Measurements from ENCODE around the gene ZNF226. TPM values are rescaled to one million over a fixed set of nuclear protein-coding genes. Genes with fewer than 3 reads are reported as not detected.

The ZNF226 gene
- total RNA-seq, 2 experiments from 2014 or later = 14.6 to 17.9 TPM

GRCh38 chr19:44151491-44151890 lies 13.4 kb upstream of the ZNF226 start:
- intact Hi-C loops (cut with micrococcal nuclease; ENCODE audit: unreplicated experiment) = no loop called here
- no peak overlapping the region for H3K27ac ChIP-seq (ENCODE audit: low read depth, low read length, poor library complexity, severe bottlenecking)
- CTCF ChIA-PET (ENCODE audit: unreplicated experiment) = no interaction called here
- no peak overlapping the region for H3K4me2 ChIP-seq (ENCODE audit: low read length)
- H3K4me1 ChIP-seq (ENCODE audit: insufficient read depth, low read length, poor library complexity, severe bottlenecking) = no peaks in the 10 kb centered on the region
- POLR2A ChIA-PET = no interaction called here
- BruUV-seq (replicated peaks) = no TSS peak
- no peaks in the 10 kb centered on the region for H3K36me3 ChIP-seq (ENCODE audit: insufficient read depth, low read length)
- H3K9me3 ChIP-seq (ENCODE audit: low read length) = no peaks in the 10 kb centered on the region
- H4K20me1 ChIP-seq (ENCODE audit: insufficient read depth, low read length) = no peaks in the 10 kb centered on the region
- no peak for DNase-seq (ENCODE audit: low spot score)
- H3K4me3 ChIP-seq (ENCODE audit: low read depth, low read length, poor library complexity, severe bottlenecking) = no peak overlapping the region
- no peak overlapping the region for H2AFZ ChIP-seq (ENCODE audit: low read length)
- no peak for TF ChIP-seq EZH2phosphoT487 (IDR thresholded peaks at IDR 0.05; ENCODE audit: borderline replicate concordance, low read depth, low read length)
- no peak for TF ChIP-seq CTCF (conservative IDR thresholded peaks at IDR 0.05; ENCODE audit: low read length)
- no peaks in the 10 kb centered on the region for H3K9me2 ChIP-seq (ENCODE audit: insufficient read depth, low read length)
- no peaks in the 10 kb centered on the region for H3K79me2 ChIP-seq (ENCODE audit: insufficient read depth, low read depth, low read length)

GRCh38 chr19:44156475-44156874 lies 8.4 kb upstream of the ZNF226 start:
- H3K9me3 ChIP-seq (ENCODE audit: low read length) = no peaks in the 10 kb centered on the region
- intact Hi-C loops (cut with micrococcal nuclease; ENCODE audit: unreplicated experiment) = no loop called here
- no peaks in the 10 kb centered on the region for H3K36me3 ChIP-seq (ENCODE audit: insufficient read depth, low read length)
- CTCF ChIA-PET (ENCODE audit: unreplicated experiment) = no interaction called here
- H3K9me2 ChIP-seq (ENCODE audit: insufficient read depth, low read length) = no peaks in the 10 kb centered on the region
- no peak overlapping the region for H3K27ac ChIP-seq (ENCODE audit: low read depth, low read length, poor library complexity, severe bottlenecking)
- POLR2A ChIA-PET = no interaction called here
- BruUV-seq (replicated peaks) = no TSS peak
- no peak overlapping the region for H3K4me3 ChIP-seq (ENCODE audit: low read depth, low read length, poor library complexity, severe bottlenecking)
- TF ChIP-seq CTCF (conservative IDR thresholded peaks at IDR 0.05; ENCODE audit: low read length) (no peak), EZH2phosphoT487 (IDR thresholded peaks at IDR 0.05; ENCODE audit: borderline replicate concordance, low read depth, low read length) (no peak)
- no peak for DNase-seq (ENCODE audit: low spot score)
- no peaks in the 10 kb centered on the region for H4K20me1 ChIP-seq (ENCODE audit: insufficient read depth, low read length)
- H3K79me2 ChIP-seq (ENCODE audit: insufficient read depth, low read depth, low read length) = no peaks in the 10 kb centered on the region
- no peak overlapping the region for H2AFZ ChIP-seq (ENCODE audit: low read length)
- no peaks in the 10 kb centered on the region for H3K4me1 ChIP-seq (ENCODE audit: insufficient read depth, low read length, poor library complexity, severe bottlenecking)
- no peak overlapping the region for H3K4me2 ChIP-seq (ENCODE audit: low read length)

GRCh38 chr19:44163789-44164188 lies 1.1 kb upstream of the ZNF226 start:
- peaks cover 8% of the 10 kb centered on the region; the same call in 1 of the 2 replicates for H3K79me2 ChIP-seq (ENCODE audit: insufficient read depth, low read depth, low read length)
- ChIA-PET CTCF (ENCODE audit: unreplicated experiment) (no interaction called here), POLR2A (interaction anchor here (1.3 kb wide), 1 partner anchor 43 kb away, joined by 5 read pairs; no protein-coding TSS in a partner anchor)
- DNase-seq (ENCODE audit: low spot score) = no peak
- H3K27ac ChIP-seq (ENCODE audit: low read depth, low read length, poor library complexity, severe bottlenecking) = no peak overlapping the region
- TF ChIP-seq EZH2phosphoT487 (IDR thresholded peaks at IDR 0.05; ENCODE audit: borderline replicate concordance, low read depth, low read length) (no peak), CTCF (conservative IDR thresholded peaks at IDR 0.05; ENCODE audit: low read length) (no peak)
- H3K4me3 ChIP-seq (ENCODE audit: low read depth, low read length, poor library complexity, severe bottlenecking) = peak overlapping the region; percentile 79
- H3K4me2 ChIP-seq (ENCODE audit: low read length) = no peak overlapping the region; the same call in 1 of the 2 replicates
- peaks cover 15% of the 10 kb centered on the region for H3K4me1 ChIP-seq (ENCODE audit: insufficient read depth, low read length, poor library complexity, severe bottlenecking)
- peaks cover 7% of the 10 kb centered on the region for H3K9me3 ChIP-seq (ENCODE audit: low read length)
- H3K36me3 ChIP-seq (ENCODE audit: insufficient read depth, low read length) = peaks cover 22% of the 10 kb centered on the region
- H4K20me1 ChIP-seq (ENCODE audit: insufficient read depth, low read length) = no peaks in the 10 kb centered on the region
- no TSS peak for BruUV-seq (replicated peaks)
- peak overlapping the region; percentile 99; the same call in 1 of the 2 replicates for H2AFZ ChIP-seq (ENCODE audit: low read length)
- H3K9me2 ChIP-seq (ENCODE audit: insufficient read depth, low read length) = no peaks in the 10 kb centered on the region
- intact Hi-C loops (cut with micrococcal nuclease; ENCODE audit: unreplicated experiment) = loop anchor here (1.0 to 2.0 kb wide), 3 partner anchors 43 to 337 kb away; partner anchors contain the start of gene ZNF180

All from OCI-LY7 (cell line).